Motor neuron (in vitro differentiated cells): ENCODE results near the gene CTNNA3. TPM values are rescaled to one million over a fixed set of nuclear protein-coding genes. Genes with fewer than 3 reads are reported as not detected.
A peak's percentile ranks its signal among the peaks of the same experiment; 100 is the strongest.
"Not testable (repeated sequence)": the region's sequence is repeated elsewhere in the genome, so short reads cannot be mapped to it uniquely, and the experiment has no call there.

Source experiments
- ATAC-seq, 8 experiments: fragments of 200-7000 bp; cut with Tn5 transposase; replicated peaks in 6 of 8; 2 replicates each; pipeline ENCODE4 v1.8.0; 2021; ENCODE audit warnings: mild to moderate bottlenecking in 8 of 8, moderate library complexity in 8 of 8
- H3K27ac ChIP-seq, 2 donors: fragments of 250-450 bp; sonication (Bioruptor Pico); 2 replicates each; pipeline ENCODE4 v1.9.0; 2021; ENCODE audit warnings: antibody characterized with exemption in 2 of 2, mild to moderate bottlenecking in 2 of 2, moderate library complexity in 1 of 2
- H3K4me1 ChIP-seq, 2 donors: fragments of 250-450 bp; sonication (Bioruptor Pico); replicated peaks in 1 of 2; 2 replicates each; pipeline ENCODE4 v1.6.1; 2021; ENCODE audit warnings: antibody characterized with exemption in 2 of 2, mild to moderate bottlenecking in 2 of 2, moderate library complexity in 1 of 2
- H3K4me3 ChIP-seq, 5 donors: fragments of 250-450 bp; sonication (Bioruptor Pico); 2 replicates each; pipeline ENCODE4 v1.9.0; 2021; ENCODE audit warnings: antibody characterized with exemption in 5 of 5, mild to moderate bottlenecking in 5 of 5, moderate library complexity in 4 of 5
- WGBS, 10 experiments: fragments of 450-650 bp; shearing (Covaris generic); methylation state at CpG; one replicate each; pipeline ENCODE4 v1.0.0; 2022; 5-methylcytosine and 5-hydroxymethylcytosine counted together
- in situ Hi-C, 9 experiments: fragments of 400-800 bp; cut with MboI; loops; one replicate each; pipeline ENCODE4 v1.15.0; 2021; ENCODE audit warnings: low sequenced_read_pairs in 9 of 9, low pct_unique_long_range_greater_than_20kb in 2 of 9; ENCODE audit not compliant: unreplicated experiment in 9 of 9
- total RNA-seq, 8 experiments: library from RNA; unstranded; fragments of 300-600 nt; gene quantifications; 2 replicates each; pipeline versions ENCODE4 v1.2.3 to v1.2.4, GENCODE V29; 2022

CTNNA3 gene
- total RNA-seq, 8 experiments from 2014 or later = 0.05 to 4.6 (median 0.48) TPM

- no peaks in the 10 kb centered on the region for H3K4me1 ChIP-seq
- 11 to 93% (median 72%) methylated on average over 2 to 13 of the region's 16 CpGs for WGBS, 10 experiments
Observed at GRCh38 chr10:67550838-67551402, 145.1 kb downstream of the CTNNA3 start.

GRCh38 chr10:67550046-67550445 lies 145.9 kb downstream of the CTNNA3 start:
- H3K27ac ChIP-seq = no peak overlapping the region
- in situ Hi-C loops = no loop called here
- WGBS, 10 experiments = 0 to 100% (median 92%) methylated on average over 1 to 2 of the region's 2 CpGs; no CpG with 5 or more reads in 1 of the 10 experiments
- no peak for ATAC-seq
- no peaks in the 10 kb centered on the region for H3K4me1 ChIP-seq
- H3K4me3 ChIP-seq = no peak overlapping the region

More at GRCh38 chr10:67550838-67551402, 145.1 kb downstream of the CTNNA3 start:
- Histone ChIP-seq H3K4me3 (no peak overlapping the region), H3K27ac (no peak overlapping the region)
- no peak for ATAC-seq
- in situ Hi-C loops = no loop called here

GRCh38 chr10:67549390-67549789 lies 146.6 kb downstream of the CTNNA3 start:
- in situ Hi-C loops = no loop called here
- no peaks in the 10 kb centered on the region for H3K4me1 ChIP-seq
- no peak for ATAC-seq
- H3K27ac ChIP-seq = no peak overlapping the region
- 10 to 100% (median 79%) methylated on average over 1 to 2 of the region's 2 CpGs; no CpG with 5 or more reads in 1 of the 10 experiments for WGBS, 10 experiments
- no peak overlapping the region for H3K4me3 ChIP-seq

- no peak overlapping the region for H3K4me3 ChIP-seq
- no peak for ATAC-seq
- H3K4me1 ChIP-seq = no peaks in the 10 kb centered on the region
- in situ Hi-C loops = no loop called here
- H3K27ac ChIP-seq = no peak overlapping the region
Observed at GRCh38 chr10:67541411-67541810, 154.6 kb downstream of the CTNNA3 start.

GRCh38 chr10:67539312-67539711 lies 156.7 kb downstream of the CTNNA3 start:
- ATAC-seq = no peak
- in situ Hi-C loops = no loop called here

GRCh38 chr10:67537906-67538305 lies 158.1 kb downstream of the CTNNA3 start:
- no peak overlapping the region for H3K27ac ChIP-seq
- in situ Hi-C loops = no loop called here
- no peak overlapping the region for H3K4me3 ChIP-seq
- no peak for ATAC-seq
- 0 to 100% (median 100%) methylated on average over 1 of the region's 1 CpG; no CpG with 5 or more reads in 1 of the 10 experiments for WGBS, 10 experiments
- no peaks in the 10 kb centered on the region for H3K4me1 ChIP-seq

More at GRCh38 chr10:67539312-67539711, 156.7 kb downstream of the CTNNA3 start:
- Histone ChIP-seq H3K4me3 (no peak overlapping the region), H3K27ac (no peak overlapping the region), H3K4me1 (no peaks in the 10 kb centered on the region)
- 0 to 85% (median 67%) methylated on average over 1 to 6 of the region's 6 CpGs; no CpG with 5 or more reads in 1 of the 10 experiments for WGBS, 10 experiments

- peak in 1 of 8 experiments; percentile 40 for ATAC-seq
- in situ Hi-C loops = no loop called here
- Histone ChIP-seq H3K4me3 (no peak overlapping the region), H3K4me1 (no peaks in the 10 kb centered on the region), H3K27ac (no peak overlapping the region)
- 0 to 89% (median 63%) methylated on average over 1 of the region's 1 CpG; no CpG with 5 or more reads in 2 of the 10 experiments for WGBS, 10 experiments
Observed at GRCh38 chr10:67533376-67533775, 162.6 kb downstream of the CTNNA3 start.

- not testable (repeated sequence) for ATAC-seq
- 67 to 78% methylated on average over 1 of the region's 3 CpGs; no CpG with 5 or more reads in 8 of the 10 experiments for WGBS, 10 experiments
Observed at GRCh38 chr10:67530990-67531389, 165.0 kb downstream of the CTNNA3 start.

GRCh38 chr10:67527351-67527750 lies 168.6 kb downstream of the CTNNA3 start:
- in situ Hi-C loops = no loop called here

More at GRCh38 chr10:67530990-67531389, 165.0 kb downstream of the CTNNA3 start:
- H3K4me1 ChIP-seq, in situ Hi-C loops, H3K27ac ChIP-seq, H3K4me3 ChIP-seq: not testable (repeated sequence)

GRCh38 chr10:67521546-67521945 lies 174.4 kb downstream of the CTNNA3 start:
- Histone ChIP-seq H3K4me1 (peaks cover 0 to 23% of the 10 kb centered on the region in 2 donors), H3K27ac (no peak overlapping the region), H3K4me3 (no peak overlapping the region)
- ATAC-seq = no peak
- 10 to 70% (median 29%) methylated on average over 1 to 2 of the region's 2 CpGs; no CpG with 5 or more reads in 4 of the 10 experiments for WGBS, 10 experiments
- in situ Hi-C loops = loop anchor here in 3 of 9 experiments (25.0 kb wide), 1 partner anchor 584 kb away; the partner anchor contains the start of gene LRRTM3 (in 3 of the 3)

More at GRCh38 chr10:67527351-67527750, 168.6 kb downstream of the CTNNA3 start:
- no peak overlapping the region for H3K4me3 ChIP-seq
- no peak for ATAC-seq
- no peak overlapping the region for H3K27ac ChIP-seq
- H3K4me1 ChIP-seq = no peaks in the 10 kb centered on the region

GRCh38 chr10:67520924-67521520 lies 175.0 kb downstream of the CTNNA3 start:
- Histone ChIP-seq H3K27ac (no peak overlapping the region), H3K4me3 (no peak overlapping the region), H3K4me1 (peaks cover 0 to 23% of the 10 kb centered on the region in 2 donors)
- WGBS, 10 experiments = 0 to 10% (median 2%) methylated on average over 2 to 5 of the region's 5 CpGs
- ATAC-seq = peak; percentile 71 to 94 (median 84)
- in situ Hi-C loops = loop anchor here in 3 of 9 experiments (25.0 kb wide), 1 partner anchor 584 kb away; the partner anchor contains the start of gene LRRTM3 (in 3 of the 3)

- peak in 1 of 8 experiments; percentile 27 for ATAC-seq
- Histone ChIP-seq H3K4me3 (no peak overlapping the region), H3K27ac (no peak overlapping the region), H3K4me1 (peaks cover 0 to 23% of the 10 kb centered on the region in 2 donors)
- in situ Hi-C loops = loop anchor here in 3 of 9 experiments (25.0 kb wide), 1 partner anchor 582 kb away; the partner anchor contains the start of gene LRRTM3 (in 3 of the 3)
- 0 to 100% (median 86%) methylated on average over 1 to 2 of the region's 2 CpGs; no CpG with 5 or more reads in 3 of the 10 experiments for WGBS, 10 experiments
Observed at GRCh38 chr10:67519434-67519833, 176.6 kb downstream of the CTNNA3 start.

- in situ Hi-C loops = loop anchor here in 3 of 9 experiments (25.0 kb wide), 1 partner anchor 581 kb away; the partner anchor contains the start of gene LRRTM3 (in 3 of the 3)
- Histone ChIP-seq H3K27ac (no peak overlapping the region), H3K4me3 (no peak overlapping the region), H3K4me1 (peaks cover 0 to 23% of the 10 kb centered on the region in 2 donors)
- ATAC-seq = no peak
- 15 to 100% (median 85%) methylated on average over 2 to 4 of the region's 4 CpGs; no CpG with 5 or more reads in 2 of the 10 experiments for WGBS, 10 experiments
Observed at GRCh38 chr10:67518756-67519155, 177.2 kb downstream of the CTNNA3 start.
